ENCODE measurements around the gene ZNF846.

ZNF846 gene

DNA sequence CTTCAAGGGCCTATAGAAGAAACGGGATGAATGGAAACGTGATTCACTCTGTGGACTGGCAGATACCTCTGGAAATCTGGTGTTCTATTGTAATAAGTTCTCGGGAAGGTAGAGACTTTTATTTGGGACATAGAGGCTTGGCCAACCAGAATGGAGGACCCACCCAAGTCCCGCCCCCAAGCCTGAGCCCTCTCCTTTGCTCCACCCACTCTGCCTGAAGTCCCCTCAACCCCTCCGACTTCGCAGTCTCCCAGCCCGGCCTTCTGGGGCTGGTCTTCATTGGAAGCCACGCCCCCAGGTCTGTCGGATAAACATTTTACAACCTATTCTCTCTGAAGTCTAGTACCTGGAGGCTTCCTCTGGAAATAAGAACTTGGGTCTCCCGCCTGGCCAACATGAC is 33.4 kb upstream of the ZNF846 start:
- H3K4me1 Mint-ChIP-seq = no peaks in the 10 kb centered on the region

GRCh38 chr19:9799162-9799561 is 30.6 kb upstream of the ZNF846 start:
- peaks cover 7% of the 10 kb centered on the region for H3K4me1 Mint-ChIP-seq
- H3K36me3 Mint-ChIP-seq (ENCODE audit: low read depth) = peaks cover 17% of the 10 kb centered on the region
- no peak overlapping the region for H3K27ac Mint-ChIP-seq
- H3K4me3 Mint-ChIP-seq = no peak overlapping the region
- no peaks in the 10 kb centered on the region for H3K9me3 Mint-ChIP-seq
- TF ChIP-seq CTCF (IDR thresholded peaks at IDR 0.05; ENCODE audit: unreplicated experiment in 3 of 3) = no peak
- no peaks in the 10 kb centered on the region for H3K27me3 Mint-ChIP-seq (ENCODE audit: low read depth)

More for the DNA sequence above, 33.4 kb upstream of the ZNF846 start:
- Mint-ChIP-seq H3K36me3 (ENCODE audit: low read depth) (peaks cover 18% of the 10 kb centered on the region), H3K27ac (no peak overlapping the region), H3K27me3 (ENCODE audit: low read depth) (no peaks in the 10 kb centered on the region), H3K4me3 (no peak overlapping the region), H3K9me3 (no peaks in the 10 kb centered on the region)
- no peak for TF ChIP-seq CTCF (IDR thresholded peaks at IDR 0.05; ENCODE audit: unreplicated experiment in 3 of 3)

DNA sequence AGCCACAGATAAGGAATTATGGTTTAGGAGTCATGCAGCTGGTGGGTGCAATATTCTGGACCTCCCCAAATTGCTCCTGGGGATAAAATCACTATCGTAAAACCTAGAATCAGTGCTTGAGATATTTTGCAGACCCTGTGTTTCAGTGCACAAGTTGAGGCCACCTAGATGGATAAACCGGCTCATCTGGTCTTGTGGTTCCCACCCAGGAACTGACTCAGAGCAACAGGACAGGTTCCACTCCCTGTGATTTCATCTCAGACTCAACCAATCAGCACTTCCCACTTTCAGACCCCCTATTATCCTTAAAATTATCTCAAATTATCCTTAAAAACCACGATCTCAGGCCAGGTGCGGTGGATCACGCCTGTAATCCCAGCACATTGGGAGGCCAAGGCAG is 29.3 kb upstream of the ZNF846 start:
- H3K4me1 Mint-ChIP-seq = peaks cover 7% of the 10 kb centered on the region
- no peak for TF ChIP-seq CTCF (IDR thresholded peaks at IDR 0.05; ENCODE audit: unreplicated experiment in 3 of 3)
- no peaks in the 10 kb centered on the region for H3K9me3 Mint-ChIP-seq
- peaks cover 6% of the 10 kb centered on the region for H3K36me3 Mint-ChIP-seq (ENCODE audit: low read depth)
- H3K27me3 Mint-ChIP-seq (ENCODE audit: low read depth) = no peaks in the 10 kb centered on the region
- H3K27ac Mint-ChIP-seq = no peak overlapping the region
- no peak overlapping the region for H3K4me3 Mint-ChIP-seq

DNA sequence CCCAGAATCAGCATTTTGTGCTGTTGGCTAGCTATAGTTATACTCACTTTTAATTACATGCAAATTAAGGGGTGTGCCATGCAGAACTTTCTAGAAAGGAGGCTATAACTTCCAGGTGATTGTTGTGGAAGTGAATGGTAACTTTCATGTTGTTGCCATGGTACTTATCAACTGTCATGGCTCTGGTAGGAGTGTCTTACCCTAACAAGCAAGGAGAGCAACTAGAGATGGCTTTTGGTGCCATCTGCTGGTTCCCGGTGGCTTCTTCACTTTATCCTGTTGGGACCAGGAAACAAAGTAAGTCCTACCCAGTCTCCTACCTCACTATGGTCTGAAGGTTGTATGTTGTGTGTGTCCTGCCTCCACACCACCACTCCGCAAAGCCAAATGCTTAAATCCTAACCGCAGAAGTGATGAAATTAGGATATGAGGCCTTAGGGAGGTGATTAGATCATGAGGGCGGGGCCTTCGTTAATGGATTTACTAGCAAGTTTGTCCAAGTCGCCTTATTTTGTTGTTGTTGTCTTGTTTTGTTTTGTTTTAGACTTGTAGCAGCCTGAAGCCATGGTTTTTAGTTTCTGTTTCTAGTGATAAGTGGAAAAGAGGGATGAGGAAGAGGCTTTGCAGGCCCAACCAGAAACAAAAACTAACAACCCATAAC is 27.7 kb upstream of the ZNF846 start:
- H3K27me3 Mint-ChIP-seq (ENCODE audit: low read depth) = peaks cover 4% of the 10 kb centered on the region
- peak; percentile 77 to 85 (median 81) for TF ChIP-seq CTCF (IDR thresholded peaks at IDR 0.05; ENCODE audit: unreplicated experiment in 3 of 3)
- no peaks in the 10 kb centered on the region for H3K9me3 Mint-ChIP-seq
- H3K4me3 Mint-ChIP-seq = peak overlapping the region; percentile 40 to 76 (median 53)
- peak overlapping the region; percentile 48 to 94 (median 68) for H3K27ac Mint-ChIP-seq
- no peaks in the 10 kb centered on the region for H3K36me3 Mint-ChIP-seq (ENCODE audit: low read depth)
- peaks cover 12% of the 10 kb centered on the region for H3K4me1 Mint-ChIP-seq

DNA sequence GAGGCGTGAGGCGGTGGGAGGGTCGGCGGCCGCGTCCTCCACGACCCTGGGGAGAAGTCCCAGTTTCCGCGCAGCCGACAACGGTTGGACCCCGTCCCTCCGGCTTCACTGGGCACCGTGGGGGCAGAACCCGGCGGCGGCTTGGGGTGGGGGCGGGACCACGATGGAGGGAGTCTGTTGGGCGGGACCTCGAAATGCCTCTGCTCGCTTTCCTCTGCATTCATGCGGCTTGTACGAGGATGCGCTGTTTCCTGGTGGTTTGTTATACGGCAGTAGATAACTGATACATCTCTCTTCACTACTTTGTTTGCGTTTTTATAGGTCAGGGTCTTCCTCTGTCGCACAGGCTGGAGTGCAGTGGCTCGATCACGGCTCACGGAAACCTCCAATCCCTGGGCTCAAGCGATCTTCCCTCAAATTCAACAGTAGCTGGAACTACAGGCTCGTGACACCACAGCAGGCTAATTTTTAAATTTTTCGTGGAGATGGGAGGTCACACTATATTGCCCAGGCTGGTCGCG is 24.6 kb upstream of the ZNF846 start:
- H3K27ac Mint-ChIP-seq = peak overlapping the region; percentile 96 to 97 (median 97)
- no peak for TF ChIP-seq CTCF (IDR thresholded peaks at IDR 0.05; ENCODE audit: unreplicated experiment in 3 of 3)
- peak overlapping the region; percentile 87 to 100 (median 90) for H3K4me3 Mint-ChIP-seq
- H3K36me3 Mint-ChIP-seq (ENCODE audit: low read depth) = no peaks in the 10 kb centered on the region
- H3K27me3 Mint-ChIP-seq (ENCODE audit: low read depth) = peaks cover 4% of the 10 kb centered on the region
- peaks cover 31% of the 10 kb centered on the region for H3K4me1 Mint-ChIP-seq
- no peaks in the 10 kb centered on the region for H3K9me3 Mint-ChIP-seq
